Measurements from ENCODE around the gene GALNT13.

The GALNT13 gene

GRCh38 chr2:154228566-154229280 lies 357.0 kb downstream of the GALNT13 start:
- no peak for DNase-seq (ENCODE audit: low spot score)

- DNase-seq (ENCODE audit: low spot score), result no peak
These were observed 358.2 kb downstream of the GALNT13 start for GRCh38 chr2:154229966-154230365.

- no peak for DNase-seq (ENCODE audit: low spot score)
These were observed 359.3 kb downstream of the GALNT13 start for GRCh38 chr2:154231021-154231420.

- DNase-seq (ENCODE audit: low spot score), result no peak
These were observed 361.5 kb downstream of the GALNT13 start for GRCh38 chr2:154233231-154233630.

GRCh38 chr2:154238252-154238651 lies 366.5 kb downstream of the GALNT13 start:
- no peak for DNase-seq (ENCODE audit: low spot score)

GRCh38 chr2:154240316-154240715 lies 368.6 kb downstream of the GALNT13 start:
- no peak for DNase-seq (ENCODE audit: low spot score)

DNA sequence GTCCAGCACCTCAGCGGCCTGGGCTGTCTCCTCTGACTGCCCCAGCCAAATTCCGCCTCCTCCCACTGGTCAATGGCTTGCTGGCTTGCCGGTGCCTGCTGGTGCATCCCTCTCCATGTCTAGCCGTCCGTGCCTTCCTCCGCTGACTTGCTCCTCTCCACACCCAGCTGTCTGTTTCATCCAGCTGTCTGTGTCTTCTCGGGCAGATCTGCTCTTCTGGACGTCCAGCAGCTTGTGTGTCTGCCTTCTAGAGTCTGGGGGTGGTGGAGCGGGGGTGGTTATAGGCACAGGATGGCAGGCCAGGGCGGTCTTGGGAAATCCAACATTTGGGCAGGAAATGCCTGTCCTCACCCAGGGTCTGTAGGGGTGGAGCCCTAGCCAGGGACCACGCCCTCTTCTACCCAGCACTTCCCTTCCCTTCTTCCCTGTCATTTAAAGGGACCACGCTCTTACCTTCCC lies 369.2 kb downstream of the GALNT13 start:
- no peak for DNase-seq (ENCODE audit: low spot score)

- no peak for DNase-seq (ENCODE audit: low spot score)
These were observed 371.0 kb downstream of the GALNT13 start for GRCh38 chr2:154242687-154243086.

GRCh38 chr2:154243685-154244084 lies 372.0 kb downstream of the GALNT13 start:
- no peak for DNase-seq (ENCODE audit: low spot score)

DNA sequence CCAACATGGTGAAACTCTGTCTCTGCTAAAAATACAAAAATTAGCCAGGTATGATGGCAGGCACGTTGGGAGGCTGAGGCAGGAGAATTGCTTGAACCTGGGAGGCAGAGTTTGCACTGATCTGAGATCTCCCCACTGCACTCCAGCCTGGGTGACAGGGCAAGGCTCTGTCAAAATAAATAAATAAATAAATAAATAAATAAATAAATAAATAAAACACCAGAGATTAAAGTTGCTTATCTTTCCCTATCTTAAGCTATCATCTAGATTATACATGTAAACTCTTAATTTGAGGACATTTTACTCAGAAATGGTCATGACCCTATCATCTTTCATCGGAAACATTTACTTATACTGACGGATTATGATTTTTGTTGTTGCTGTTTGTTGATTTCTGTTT lies 373.2 kb downstream of the GALNT13 start:
- no peak for DNase-seq (ENCODE audit: low spot score)

GRCh38 chr2:154247503-154247902 lies 375.8 kb downstream of the GALNT13 start:
- no peak for DNase-seq (ENCODE audit: low spot score)

GRCh38 chr2:154256136-154256535 lies 384.4 kb downstream of the GALNT13 start:
- DNase-seq (ENCODE audit: low spot score), result no peak

GRCh38 chr2:154259030-154259429 lies 387.3 kb downstream of the GALNT13 start:
- no peak for DNase-seq (ENCODE audit: low spot score)

DNA sequence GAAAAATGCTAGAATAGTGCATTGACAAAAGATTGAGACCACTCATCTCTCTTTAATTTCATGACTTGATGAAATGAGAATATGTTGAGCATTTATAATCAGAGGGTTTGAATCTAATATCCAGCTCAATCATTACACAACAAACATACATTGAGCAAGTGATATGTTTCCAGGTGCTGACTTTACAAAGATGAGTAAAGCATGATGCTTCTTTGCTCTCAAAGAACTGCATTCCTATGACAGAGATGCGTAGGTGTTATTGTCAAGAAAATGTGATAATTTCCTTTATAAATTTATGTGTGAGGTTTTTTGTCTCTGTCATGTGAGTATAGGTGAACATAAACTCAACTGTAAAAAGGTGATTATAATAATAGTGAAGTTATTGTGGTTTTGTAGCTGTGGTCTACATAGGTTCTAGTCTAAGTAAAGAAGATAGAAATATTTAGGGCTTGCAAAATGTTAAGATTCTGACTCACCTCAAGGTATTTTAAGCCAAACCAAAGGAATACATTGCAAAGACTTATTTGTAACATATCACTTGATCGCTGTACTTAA lies 389.8 kb downstream of the GALNT13 start:
- no peak for DNase-seq (ENCODE audit: low spot score)

DNA sequence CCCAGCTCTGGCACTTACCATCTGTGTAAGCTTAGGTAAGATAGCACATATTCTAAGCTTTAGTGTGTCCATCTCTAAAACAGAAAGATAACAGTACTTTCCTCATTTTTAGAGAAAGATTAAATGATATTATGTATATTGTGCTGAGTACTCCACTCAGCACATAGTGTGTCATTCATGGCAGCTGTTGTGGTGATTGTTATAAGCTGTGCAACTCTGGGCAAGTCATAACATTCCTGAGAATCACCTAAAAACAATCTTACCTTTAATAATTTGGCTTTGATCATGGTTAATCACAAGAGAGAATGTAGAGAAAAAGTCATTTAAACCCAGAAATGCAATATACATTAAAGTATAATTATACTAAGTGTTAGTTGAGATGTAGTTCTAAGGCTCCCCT lies 391.5 kb downstream of the GALNT13 start:
- DNase-seq (ENCODE audit: low spot score), result no peak

DNA sequence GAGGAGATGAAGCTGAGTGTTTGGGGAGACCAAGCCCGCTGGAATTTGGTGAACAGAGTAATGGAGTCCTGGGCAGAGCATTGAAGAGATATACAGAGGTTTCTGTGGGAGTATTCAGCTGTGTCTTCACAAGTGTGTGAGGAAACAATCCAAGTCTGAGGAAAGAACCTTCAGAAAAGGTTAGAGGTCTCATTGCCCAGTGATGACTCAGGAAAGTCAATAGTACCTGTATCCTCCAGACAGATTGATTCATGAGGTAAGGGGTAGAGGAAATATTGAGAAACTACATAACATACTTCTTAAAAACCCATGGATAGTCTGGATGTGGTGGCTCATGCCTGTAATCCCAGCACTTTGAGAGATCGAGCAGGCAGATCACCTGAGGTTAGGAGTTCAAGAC lies 392.3 kb downstream of the GALNT13 start:
- no peak for DNase-seq (ENCODE audit: low spot score)

GRCh38 chr2:154267983-154268382 lies 396.3 kb downstream of the GALNT13 start:
- no peak for DNase-seq (ENCODE audit: low spot score)

DNA sequence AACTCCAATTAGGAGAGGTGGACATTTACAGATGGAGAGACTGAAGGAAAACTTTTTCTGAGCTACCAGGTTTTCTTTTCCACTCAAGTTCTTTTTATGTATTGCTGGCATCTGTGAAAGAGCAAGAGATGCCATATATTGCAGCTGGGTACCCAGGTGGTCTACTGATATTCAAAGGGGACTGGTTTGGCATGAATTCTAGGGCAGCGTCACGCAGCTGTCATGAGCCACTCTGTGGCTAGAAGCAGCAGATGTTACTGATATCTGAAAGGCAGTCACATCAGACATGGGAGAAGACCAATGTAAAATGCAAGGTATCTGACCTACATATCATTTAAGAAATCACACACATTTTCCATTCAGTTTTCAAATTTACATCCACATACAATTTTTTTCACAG lies 408.8 kb downstream of the GALNT13 start:
- DNase-seq (ENCODE audit: low spot score), result no peak

DNA sequence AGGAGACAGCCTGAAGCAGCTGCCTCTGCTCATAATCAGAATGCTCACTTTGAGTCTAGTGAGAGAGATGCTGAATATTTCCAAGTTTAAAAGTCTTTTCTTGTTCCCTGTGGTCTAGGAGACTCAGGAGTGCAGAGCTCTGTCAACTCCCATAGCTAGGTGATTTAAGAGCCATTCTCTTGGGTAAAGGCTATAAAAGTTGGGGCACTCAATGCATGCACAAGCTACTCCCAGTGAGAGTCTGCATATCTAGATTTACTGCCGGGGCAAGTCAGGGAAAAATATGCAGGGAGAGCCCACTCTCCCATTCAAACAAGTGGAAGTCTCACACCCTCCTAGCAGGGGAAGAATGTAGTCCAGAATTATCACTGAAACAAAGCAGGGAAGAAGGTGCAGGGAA lies 418.1 kb downstream of the GALNT13 start:
- no peak for DNase-seq (ENCODE audit: low spot score)

DNA sequence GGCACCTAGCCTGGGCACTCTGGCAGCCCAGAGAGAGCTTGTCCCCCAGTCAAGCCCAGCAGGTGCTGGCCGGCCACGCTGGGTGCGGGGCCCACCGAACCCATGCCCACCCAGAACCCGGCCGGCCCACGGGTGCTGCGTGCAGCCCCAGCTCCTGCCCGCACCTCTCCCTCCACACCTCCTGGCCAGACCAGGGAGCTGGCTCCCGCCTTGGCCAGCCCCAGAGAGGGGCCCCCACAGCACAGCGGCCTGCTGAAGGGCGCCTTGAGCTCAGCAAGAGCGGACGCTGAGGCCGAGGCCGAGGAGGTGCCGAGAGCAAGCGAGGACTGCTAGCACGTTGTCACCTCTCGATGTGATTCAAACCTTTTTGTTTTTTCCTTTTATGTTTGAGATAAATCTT lies 419.8 kb downstream of the GALNT13 start:
- no peak for DNase-seq (ENCODE audit: low spot score)

- no peak for DNase-seq (ENCODE audit: low spot score)
These were observed 420.2 kb downstream of the GALNT13 start for GRCh38 chr2:154291927-154292326.

DNA sequence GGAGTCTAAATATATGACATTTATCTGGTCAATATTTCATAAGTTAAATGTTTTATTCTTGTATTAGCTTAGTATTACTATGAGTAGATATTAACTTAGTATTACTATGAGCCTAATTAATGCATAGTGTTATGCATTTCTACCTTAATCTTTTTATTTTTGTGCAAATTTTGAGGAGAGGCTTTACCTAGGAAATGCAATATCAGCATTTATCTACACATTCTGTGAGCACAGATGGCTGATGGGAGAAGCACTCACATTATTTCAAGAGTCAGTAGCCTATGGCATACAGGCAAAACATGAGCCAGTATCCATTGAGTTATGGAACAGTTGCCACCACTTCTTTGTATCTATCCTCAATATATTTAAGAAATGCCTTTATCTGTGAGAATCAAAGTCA lies 422.1 kb downstream of the GALNT13 start:
- no peak for DNase-seq (ENCODE audit: low spot score)

DNA sequence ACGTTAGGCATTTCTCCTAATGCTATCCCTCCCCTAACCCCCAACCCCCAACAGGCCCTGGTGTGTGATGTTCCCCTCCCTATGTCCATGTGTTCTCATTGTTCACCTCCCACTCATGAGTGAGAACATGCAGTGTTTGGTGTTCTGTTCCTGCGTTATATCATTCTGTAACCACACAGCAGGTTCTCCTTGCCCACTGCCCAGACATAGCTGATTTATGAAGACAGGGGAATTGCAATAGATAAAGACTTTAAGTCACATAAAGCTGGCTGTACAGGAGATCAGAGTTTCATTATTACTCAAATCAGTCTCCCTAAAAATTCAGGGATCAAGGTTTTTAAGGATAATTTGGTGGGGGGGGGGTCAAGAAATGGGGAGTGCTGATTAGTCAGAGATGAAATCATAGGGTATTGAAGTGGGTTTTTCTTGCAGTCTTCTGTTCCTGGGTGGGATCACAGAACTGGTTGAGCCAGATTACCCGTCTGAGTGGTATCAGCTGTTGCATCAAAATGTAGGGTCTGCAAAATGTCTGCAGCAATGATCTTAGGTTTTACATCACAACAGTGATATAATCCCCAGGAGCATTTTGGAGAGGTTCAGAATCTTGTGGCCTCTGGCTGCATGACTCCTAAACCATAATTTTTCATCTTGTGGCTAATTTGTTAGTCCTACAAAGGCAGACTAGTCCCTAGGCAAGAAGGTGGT lies 434.7 kb downstream of the GALNT13 start:
- DNase-seq (ENCODE audit: low spot score), result no peak

Data from hematopoietic multipotent progenitor cell treated with erythropoietin and hydrocortisone succinate and interleukin-3 and kit ligand, for 15 days (in vitro differentiated cells).